ENCODE results near the gene ZNF138.

DNA sequence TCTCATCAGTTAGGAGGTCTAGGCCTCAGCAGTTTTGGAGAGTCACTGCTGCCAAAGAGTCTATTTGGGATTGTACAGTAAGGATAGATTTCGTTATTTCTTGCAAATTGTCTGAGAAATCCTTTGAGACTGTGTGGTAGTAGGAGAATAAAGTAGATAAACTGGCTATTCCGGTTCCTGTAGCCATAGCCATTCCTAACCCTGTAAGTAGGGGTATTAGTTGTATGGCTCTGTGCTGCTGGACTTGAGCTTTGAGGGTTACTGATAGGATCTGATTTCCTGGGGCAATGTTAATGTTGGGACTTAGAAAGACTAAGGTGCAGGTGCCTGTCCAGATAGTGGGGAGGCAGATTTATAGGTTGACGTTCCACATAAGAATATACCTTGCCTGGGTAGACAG, 36.1 kb upstream of the ZNF138 start:
- no peak for TF ChIP-seq EZH2 (IDR thresholded peaks at IDR 0.05; ENCODE audit: low read length)
- TF ChIP-seq, protein P1, sequence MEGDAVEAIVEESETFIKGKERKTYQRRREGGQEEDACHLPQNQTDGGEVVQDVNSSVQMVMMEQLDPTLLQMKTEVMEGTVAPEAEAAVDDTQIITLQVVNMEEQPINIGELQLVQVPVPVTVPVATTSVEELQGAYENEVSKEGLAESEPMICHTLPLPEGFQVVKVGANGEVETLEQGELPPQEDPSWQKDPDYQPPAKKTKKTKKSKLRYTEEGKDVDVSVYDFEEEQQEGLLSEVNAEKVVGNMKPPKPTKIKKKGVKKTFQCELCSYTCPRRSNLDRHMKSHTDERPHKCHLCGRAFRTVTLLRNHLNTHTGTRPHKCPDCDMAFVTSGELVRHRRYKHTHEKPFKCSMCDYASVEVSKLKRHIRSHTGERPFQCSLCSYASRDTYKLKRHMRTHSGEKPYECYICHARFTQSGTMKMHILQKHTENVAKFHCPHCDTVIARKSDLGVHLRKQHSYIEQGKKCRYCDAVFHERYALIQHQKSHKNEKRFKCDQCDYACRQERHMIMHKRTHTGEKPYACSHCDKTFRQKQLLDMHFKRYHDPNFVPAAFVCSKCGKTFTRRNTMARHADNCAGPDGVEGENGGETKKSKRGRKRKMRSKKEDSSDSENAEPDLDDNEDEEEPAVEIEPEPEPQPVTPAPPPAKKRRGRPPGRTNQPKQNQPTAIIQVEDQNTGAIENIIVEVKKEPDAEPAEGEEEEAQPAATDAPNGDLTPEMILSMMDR (optimal IDR thresholded peaks at IDR 0.05 in 1 of 3, IDR thresholded peaks at IDR 0.05 in 1 of 3, conservative IDR thresholded peaks at IDR 0.05 in 1 of 3; ENCODE audit: extremely low read depth in 1 of 3, insufficient read depth in 2 of 3, low read length in 3 of 3) = no peak

Measured in keratinocyte (primary cell).